HEK293 (cell line): ENCODE data around the gene CACUL1.
"Not testable (repeated sequence)": the region's sequence is repeated elsewhere in the genome, so short reads cannot be mapped to it uniquely, and the experiment has no call there.

Experiments used
- CTCF ChIA-PET: fragments of 350-600 bp; formaldehyde crosslinking; extraction: SDS; loops from one replicate; lab custom pipeline; 2021; ENCODE audit warnings: antibody characterized with exemption; lab: Yijun Ruan, JAX
- POLR2A ChIA-PET: fragments of 300-600 bp; formaldehyde crosslinking; extraction: SDS; loops from one replicate; lab custom pipeline; 2020; ENCODE audit warnings: antibody characterized with exemption, inconsistent platforms; lab: Yijun Ruan, JAX
- H3K27ac ChIP-seq: fragments of 200-500 bp; sonication (Bioruptor generic); 2 replicates; pipeline ENCODE4 v1.5.1; 2014; ENCODE audit warnings: low read depth, low read length, control low read depth, inconsistent platforms; ENCODE audit errors: extremely low read depth
- H3K36me3 ChIP-seq, 2 experiments: fragments of 200-500 bp in 1 of 2; sonication (Bioruptor generic) in 1 of 2; 1 replicate in 1 of 2; 2 replicates in 1 of 2; pipeline ENCODE4 v1.5.1; 2014 to 2017; ENCODE audit warnings: inconsistent platforms in 2 of 2, low read length in 2 of 2; ENCODE audit not compliant: control insufficient read depth in 2 of 2, insufficient read depth in 1 of 2
- H3K4me1 ChIP-seq: fragments of 200-500 bp; sonication (Bioruptor generic); 2 replicates; pipeline ENCODE4 v1.5.1; 2014; ENCODE audit warnings: mild to moderate bottlenecking, low read length, inconsistent platforms; ENCODE audit not compliant: control insufficient read depth, insufficient read depth
- H3K4me3 ChIP-seq: 2 replicates; pipeline ENCODE4 v1.5.1; 2011; ENCODE audit warnings: low read depth, mild to moderate bottlenecking, control low read depth, low read length, moderate library complexity
- H3K9me3 ChIP-seq: fragments of 200-500 bp; sonication (Bioruptor generic); 2 replicates; pipeline ENCODE4 v1.5.1; 2014; ENCODE audit warnings: low read depth, low read length, inconsistent platforms; ENCODE audit not compliant: control insufficient read depth, insufficient read depth
- BCL11B ChIP-seq: fragments of 450-650 bp; formaldehyde crosslinking; IDR thresholded peaks from 2 replicates; pipeline ENCODE4 v1.5.1; 2016; ENCODE audit warnings: low read depth, missing biosample characterization, missing genetic modification characterization
- ELK4 ChIP-seq: IDR thresholded peaks from 2 replicates; pipeline ENCODE4 v1.6.1; 2011; ENCODE audit warnings: mild to moderate bottlenecking, low read depth, low read length, borderline replicate concordance
- GLIS1 ChIP-seq: fragments of 450-650 bp; formaldehyde crosslinking; IDR thresholded peaks from 2 replicates; pipeline ENCODE4 v1.5.1; 2016; ENCODE audit warnings: missing biosample characterization, missing genetic modification characterization
- GLIS2 ChIP-seq: fragments of 450-650 bp; formaldehyde crosslinking; IDR thresholded peaks from 2 replicates; pipeline ENCODE4 v1.5.1; 2016; ENCODE audit warnings: missing biosample characterization, missing genetic modification characterization
- KLF17 ChIP-seq: fragments of 450-650 bp; formaldehyde crosslinking; IDR thresholded peaks from 2 replicates; pipeline ENCODE4 v1.5.1; 2016; ENCODE audit warnings: missing biosample characterization, missing genetic modification characterization
- MZF1 ChIP-seq: fragments of 450-650 bp; formaldehyde crosslinking; IDR thresholded peaks from 2 replicates; pipeline ENCODE4 v1.5.1; 2017; ENCODE audit warnings: missing biosample characterization, missing genetic modification characterization, borderline replicate concordance
- OSR2 ChIP-seq: fragments of 450-650 bp; formaldehyde crosslinking; IDR thresholded peaks from 2 replicates; pipeline ENCODE4 v1.5.1; 2016; ENCODE audit warnings: missing biosample characterization, missing genetic modification characterization
- SCRT2 ChIP-seq: fragments of 450-650 bp; formaldehyde crosslinking; IDR thresholded peaks from 2 replicates; pipeline ENCODE4 v1.5.1; 2016; ENCODE audit warnings: missing biosample characterization, missing genetic modification characterization
- WT1 ChIP-seq: fragments of 450-650 bp; formaldehyde crosslinking; IDR thresholded peaks from 2 replicates; pipeline ENCODE4 v1.5.1; 2016; ENCODE audit warnings: missing biosample characterization, missing genetic modification characterization
- YY2 ChIP-seq: fragments of 450-650 bp; formaldehyde crosslinking; IDR thresholded peaks from 2 replicates; pipeline ENCODE4 v1.5.1; 2016; ENCODE audit warnings: missing biosample characterization, missing genetic modification characterization
- ZBTB17 ChIP-seq: fragments of 450-650 bp; formaldehyde crosslinking; IDR thresholded peaks from 2 replicates; pipeline ENCODE4 v1.5.1; 2016; ENCODE audit warnings: missing biosample characterization, missing genetic modification characterization
- ZIC2 ChIP-seq: fragments of 450-650 bp; formaldehyde crosslinking; IDR thresholded peaks from 2 replicates; pipeline ENCODE4 v1.5.1; 2016; ENCODE audit warnings: missing biosample characterization, missing genetic modification characterization
- ZNF157 ChIP-seq: fragments of 450-650 bp; formaldehyde crosslinking; IDR thresholded peaks from 2 replicates; pipeline ENCODE4 v1.5.1; 2016; ENCODE audit warnings: missing biosample characterization, missing genetic modification characterization
- ZNF426 ChIP-seq: fragments of 450-650 bp; formaldehyde crosslinking; IDR thresholded peaks from 2 replicates; pipeline ENCODE4 v1.5.1; 2017; ENCODE audit warnings: missing biosample characterization, missing genetic modification characterization, mild to moderate bottlenecking, inconsistent platforms, moderate library complexity
- ZNF513 ChIP-seq: fragments of 450-650 bp; IDR thresholded peaks from 2 replicates; pipeline ENCODE4 v1.5.1; 2018; ENCODE audit warnings: missing biosample characterization, missing genetic modification characterization
- ZNF610 ChIP-seq: fragments of 450-650 bp; formaldehyde crosslinking; IDR thresholded peaks from 2 replicates; pipeline ENCODE4 v1.5.1; 2016; ENCODE audit warnings: missing biosample characterization, missing genetic modification characterization, borderline replicate concordance
- ZNF624 ChIP-seq: fragments of 450-650 bp; formaldehyde crosslinking; IDR thresholded peaks from 2 replicates; pipeline ENCODE4 v1.5.1; 2017; ENCODE audit warnings: missing biosample characterization, missing genetic modification characterization
- ZNF776 ChIP-seq: fragments of 450-650 bp; formaldehyde crosslinking; IDR thresholded peaks from 2 replicates; pipeline ENCODE4 v1.5.0; 2017; ENCODE audit warnings: missing biosample characterization, missing genetic modification characterization, borderline replicate concordance
- TF ChIP-seq, protein P1 (sequence below): fragments of 450-650 bp; formaldehyde crosslinking; IDR thresholded peaks from 2 replicates; pipeline ENCODE4 v1.5.1; 2017; ENCODE audit warnings: missing biosample characterization, missing genetic modification characterization

CACUL1 gene

DNA sequence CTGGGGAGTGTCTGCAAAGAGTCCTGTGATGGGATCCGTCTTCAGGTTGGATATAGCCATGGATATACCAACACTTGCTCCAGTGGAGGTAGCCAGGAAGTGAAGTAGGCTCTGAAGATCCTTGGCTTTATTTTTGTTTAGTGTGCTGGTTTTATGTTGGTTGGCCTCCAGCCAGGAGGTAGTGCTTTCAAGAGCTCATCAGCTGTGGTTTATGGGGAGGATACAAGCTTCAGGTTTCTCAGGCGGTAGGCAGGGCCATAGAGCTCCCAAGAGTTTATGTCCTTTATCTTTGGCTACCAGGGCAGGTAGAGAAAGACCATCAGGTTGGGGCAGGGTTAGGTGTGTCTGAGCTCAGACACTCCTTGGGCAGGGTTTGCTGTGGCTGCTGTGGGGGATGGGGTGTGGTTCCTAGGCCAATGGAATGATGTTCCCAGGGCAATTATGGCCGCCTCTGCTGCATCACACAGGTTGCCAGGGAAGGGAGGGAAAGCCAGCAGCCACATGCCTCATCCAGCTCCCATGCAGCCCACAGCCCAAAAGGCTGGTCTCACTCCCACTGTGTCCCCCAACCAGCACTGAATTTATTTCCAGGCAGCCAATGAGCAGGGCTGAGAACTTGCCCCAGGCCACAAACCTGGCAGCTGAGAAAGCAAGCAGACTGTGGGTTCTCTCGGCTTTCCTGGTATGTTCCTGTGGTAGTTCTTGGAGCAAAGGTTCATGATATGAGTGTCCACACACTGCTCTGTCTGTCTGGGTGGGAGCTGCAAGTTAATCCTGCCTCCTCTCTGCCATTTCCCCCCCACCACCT, 92.3 kb downstream of the CACUL1 start (continued):
- TF ChIP-seq YY2 (tag by site-specific recombination) (peak; percentile 47; the same call in 1 of the 2 replicates), ZNF776 (tag by site-specific recombination) (no peak), OSR2 (peak; percentile 67), ZBTB17 (0 out of 2 replicates have a peak, but pooled peaks have one; percentile 11), WT1 (tag by site-specific recombination) (peak; percentile 82), ZNF624 (tag by site-specific recombination) (no peak), GLIS1 (peak; percentile 37), ZNF426 (no peak), ZNF157 (tag by site-specific recombination) (no peak), BCL11B (tag by site-specific recombination) (no peak), KLF17 (0 out of 2 replicates have a peak, but pooled peaks have one; percentile 31), ZNF610 (tag by site-specific recombination) (peak; percentile 65; the same call in 1 of the 2 replicates), GLIS2 (tag by site-specific recombination) (no peak), SCRT2 (tag by site-specific recombination) (peak; percentile 75), ELK4 (no peak), ZNF513 (tag by site-specific recombination) (no peak)
- TF ChIP-seq, protein P1, sequence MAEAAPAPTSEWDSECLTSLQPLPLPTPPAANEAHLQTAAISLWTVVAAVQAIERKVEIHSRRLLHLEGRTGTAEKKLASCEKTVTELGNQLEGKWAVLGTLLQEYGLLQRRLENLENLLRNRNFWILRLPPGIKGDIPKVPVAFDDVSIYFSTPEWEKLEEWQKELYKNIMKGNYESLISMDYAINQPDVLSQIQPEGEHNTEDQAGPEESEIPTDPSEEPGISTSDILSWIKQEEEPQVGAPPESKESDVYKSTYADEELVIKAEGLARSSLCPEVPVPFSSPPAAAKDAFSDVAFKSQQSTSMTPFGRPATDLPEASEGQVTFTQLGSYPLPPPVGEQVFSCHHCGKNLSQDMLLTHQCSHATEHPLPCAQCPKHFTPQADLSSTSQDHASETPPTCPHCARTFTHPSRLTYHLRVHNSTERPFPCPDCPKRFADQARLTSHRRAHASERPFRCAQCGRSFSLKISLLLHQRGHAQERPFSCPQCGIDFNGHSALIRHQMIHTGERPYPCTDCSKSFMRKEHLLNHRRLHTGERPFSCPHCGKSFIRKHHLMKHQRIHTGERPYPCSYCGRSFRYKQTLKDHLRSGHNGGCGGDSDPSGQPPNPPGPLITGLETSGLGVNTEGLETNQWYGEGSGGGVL = peak; percentile 30; the same call in 1 of the 2 replicates

DNA sequence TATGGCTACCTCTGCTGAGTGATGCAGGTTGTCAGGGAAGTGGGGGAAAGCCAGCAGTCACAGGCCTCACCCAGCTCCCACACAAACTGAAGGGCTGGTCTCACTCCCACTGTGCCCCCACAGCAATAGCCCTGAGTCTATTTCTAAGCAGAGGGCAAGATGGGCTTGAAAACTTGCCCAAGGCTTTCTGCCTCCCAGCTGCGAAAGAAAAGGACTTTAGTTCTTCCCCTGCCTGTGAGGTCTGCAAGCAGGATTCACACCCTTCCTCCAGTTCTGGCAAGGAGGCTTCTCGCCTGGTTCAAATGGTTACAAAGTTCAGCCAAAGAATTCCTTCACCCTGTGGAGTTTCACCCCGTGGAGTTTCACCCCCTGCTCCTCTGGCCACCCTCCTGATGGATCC, 96.0 kb downstream of the CACUL1 start:
- Histone ChIP-seq H3K4me3 (no peak overlapping the region), H3K27ac (no peak overlapping the region), H3K9me3 (no peaks in the 10 kb centered on the region), H3K4me1 (peaks cover 2% of the 10 kb centered on the region; the same call in 1 of the 2 replicates), H3K36me3 (no peaks in the 10 kb centered on the region)
- ChIA-PET CTCF (no interaction called here), POLR2A (interaction anchor here (0.6 kb wide), 1 partner anchor 14 kb away, joined by 3 read pairs; no protein-coding TSS in a partner anchor)
- peak; percentile 29 for TF ChIP-seq ZIC2
- no peak for TF ChIP-seq MZF1 (tag by site-specific recombination)

- CTCF ChIA-PET = interaction anchor here (0.7 kb wide), 1 partner anchor 236 kb away, joined by 3 read pairs; no protein-coding TSS in a partner anchor
Observed at GRCh38 chr10:118658168-118658567, 96.6 kb downstream of the CACUL1 start.

DNA sequence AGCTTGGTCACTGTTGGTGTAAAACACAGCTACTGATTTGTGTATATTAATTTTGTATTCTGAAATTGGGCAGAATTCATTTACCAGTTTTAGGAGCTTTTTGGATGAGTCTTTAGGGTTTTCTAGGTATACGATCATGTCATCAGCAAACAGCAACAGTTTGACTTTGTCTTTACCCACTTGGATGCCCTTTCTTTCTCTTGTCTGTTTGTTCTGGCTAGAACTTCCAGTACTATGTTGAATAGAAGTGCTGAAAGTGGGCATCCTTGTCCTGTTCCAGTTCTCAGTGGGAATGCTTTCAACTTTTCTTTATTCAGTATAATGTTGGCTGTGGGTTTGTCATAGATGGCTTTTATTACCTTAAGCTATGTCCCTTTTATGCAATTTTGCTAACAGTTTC, 109.5 kb downstream of the CACUL1 start:
- POLR2A ChIA-PET, H3K27ac ChIP-seq, H3K36me3 ChIP-seq, H3K4me1 ChIP-seq, H3K4me3 ChIP-seq, H3K9me3 ChIP-seq: not testable (repeated sequence)
- CTCF ChIA-PET = interaction anchor here (0.7 kb wide), 1 partner anchor 10 kb away, joined by 4 read pairs; no protein-coding TSS in a partner anchor

More at GRCh38 chr10:118658168-118658567, 96.6 kb downstream of the CACUL1 start:
- POLR2A ChIA-PET, H3K36me3 ChIP-seq, H3K9me3 ChIP-seq, H3K4me1 ChIP-seq, H3K27ac ChIP-seq, H3K4me3 ChIP-seq: not testable (repeated sequence)
